Calu3 (cell line): ENCODE results near the gene MARK4. TPM values are rescaled to one million over a fixed set of nuclear protein-coding genes. Genes with fewer than 3 reads are reported as not detected.

Experiments used
- BruUV-seq: library from RNA; stranded (reverse); fragments of 400-500 nt; replicated peaks from 2 replicates; lab custom pipeline; 2021; lab: Mats Ljungman, UMichigan
- CTCF ChIA-PET: fragments of 300-600 bp; sonication (Branson Sonifier 250); formaldehyde crosslinking; loops from one replicate; lab custom pipeline; 2022; ENCODE audit warnings: antibody characterized with exemption; lab: Charles Lee
- DNase-seq: peaks from one replicate; pipeline ENCODE4 v3.0.0; 2022
- H3K27ac Mint-ChIP-seq: one replicate; pipeline ENCODE4 v1.8.0; 2022; ENCODE audit warnings: mixed read lengths; ENCODE audit not compliant: unreplicated experiment
- H3K27me3 Mint-ChIP-seq: one replicate; pipeline ENCODE4 v1.8.0; 2022; ENCODE audit warnings: mixed read lengths; ENCODE audit not compliant: unreplicated experiment
- H3K36me3 Mint-ChIP-seq: one replicate; pipeline ENCODE4 v1.8.0; 2022; ENCODE audit warnings: mild to moderate bottlenecking, moderate library complexity, mixed read lengths; ENCODE audit not compliant: insufficient read depth, unreplicated experiment
- H3K4me1 Mint-ChIP-seq: one replicate; pipeline ENCODE4 v1.8.0; 2022; ENCODE audit warnings: mild to moderate bottlenecking, low read depth, mixed read lengths; ENCODE audit not compliant: unreplicated experiment
- H3K4me3 Mint-ChIP-seq: one replicate; pipeline ENCODE4 v1.8.0; 2022; ENCODE audit warnings: mild to moderate bottlenecking, low read depth, moderate library complexity, mixed read lengths; ENCODE audit not compliant: unreplicated experiment
- H3K9me3 Mint-ChIP-seq: one replicate; pipeline ENCODE4 v1.8.0; 2022; ENCODE audit warnings: low read depth, mixed read lengths; ENCODE audit not compliant: unreplicated experiment
- intact Hi-C: fragments of 100-400 bp; cut with micrococcal nuclease; formaldehyde crosslinking; loops from one replicate; pipeline ENCODE4 v1.10.0; 2022; ENCODE audit not compliant: unreplicated experiment
- total RNA-seq: library from RNA; stranded (reverse); gene quantifications from 2 replicates; pipeline ENCODE4 v1.2.3, GENCODE V29; 2022
- TF ChIP-seq, protein P1 (sequence below): fragments of 200-600 bp; IDR thresholded peaks from one replicate; pipeline ENCODE4 v1.8.0; 2022; ENCODE audit warnings: antibody characterized with exemption; ENCODE audit not compliant: unreplicated experiment

MARK4 gene
- total RNA-seq, 1 experiment from 2014 or later, result 45.9 TPM

DNA sequence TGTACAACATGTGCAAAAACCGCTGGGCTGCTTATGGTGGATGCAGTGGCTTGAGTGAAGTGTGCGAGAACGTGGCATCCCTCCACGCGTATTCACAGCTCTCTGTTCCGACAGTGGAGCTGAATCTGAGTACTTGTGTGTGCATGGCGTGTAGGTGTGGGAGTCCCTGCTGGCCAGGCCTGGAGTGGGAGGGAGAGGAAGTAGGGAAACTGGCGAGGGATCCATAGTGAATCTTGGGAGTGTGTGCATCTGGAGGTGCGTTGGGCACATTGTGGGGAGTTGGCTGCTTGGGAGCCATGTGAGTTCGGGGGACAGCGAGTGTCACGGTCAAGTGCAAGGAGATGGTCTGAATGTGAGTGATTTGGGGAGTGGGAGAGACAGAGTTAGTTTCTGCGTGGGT, 91.8 kb downstream of the MARK4 start:
- intact Hi-C loops, result no loop called here
- CTCF ChIA-PET, result no interaction called here
- TF ChIP-seq, protein P1, sequence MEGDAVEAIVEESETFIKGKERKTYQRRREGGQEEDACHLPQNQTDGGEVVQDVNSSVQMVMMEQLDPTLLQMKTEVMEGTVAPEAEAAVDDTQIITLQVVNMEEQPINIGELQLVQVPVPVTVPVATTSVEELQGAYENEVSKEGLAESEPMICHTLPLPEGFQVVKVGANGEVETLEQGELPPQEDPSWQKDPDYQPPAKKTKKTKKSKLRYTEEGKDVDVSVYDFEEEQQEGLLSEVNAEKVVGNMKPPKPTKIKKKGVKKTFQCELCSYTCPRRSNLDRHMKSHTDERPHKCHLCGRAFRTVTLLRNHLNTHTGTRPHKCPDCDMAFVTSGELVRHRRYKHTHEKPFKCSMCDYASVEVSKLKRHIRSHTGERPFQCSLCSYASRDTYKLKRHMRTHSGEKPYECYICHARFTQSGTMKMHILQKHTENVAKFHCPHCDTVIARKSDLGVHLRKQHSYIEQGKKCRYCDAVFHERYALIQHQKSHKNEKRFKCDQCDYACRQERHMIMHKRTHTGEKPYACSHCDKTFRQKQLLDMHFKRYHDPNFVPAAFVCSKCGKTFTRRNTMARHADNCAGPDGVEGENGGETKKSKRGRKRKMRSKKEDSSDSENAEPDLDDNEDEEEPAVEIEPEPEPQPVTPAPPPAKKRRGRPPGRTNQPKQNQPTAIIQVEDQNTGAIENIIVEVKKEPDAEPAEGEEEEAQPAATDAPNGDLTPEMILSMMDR, result no peak
- Mint-ChIP-seq H3K27me3 (no peaks in the 10 kb centered on the region), H3K4me1 (no peaks in the 10 kb centered on the region), H3K27ac (no peak overlapping the region), H3K4me3 (no peak overlapping the region), H3K9me3 (no peaks in the 10 kb centered on the region), H3K36me3 (peaks cover 26% of the 10 kb centered on the region)
- no peak for DNase-seq
- no TSS peak for BruUV-seq

DNA sequence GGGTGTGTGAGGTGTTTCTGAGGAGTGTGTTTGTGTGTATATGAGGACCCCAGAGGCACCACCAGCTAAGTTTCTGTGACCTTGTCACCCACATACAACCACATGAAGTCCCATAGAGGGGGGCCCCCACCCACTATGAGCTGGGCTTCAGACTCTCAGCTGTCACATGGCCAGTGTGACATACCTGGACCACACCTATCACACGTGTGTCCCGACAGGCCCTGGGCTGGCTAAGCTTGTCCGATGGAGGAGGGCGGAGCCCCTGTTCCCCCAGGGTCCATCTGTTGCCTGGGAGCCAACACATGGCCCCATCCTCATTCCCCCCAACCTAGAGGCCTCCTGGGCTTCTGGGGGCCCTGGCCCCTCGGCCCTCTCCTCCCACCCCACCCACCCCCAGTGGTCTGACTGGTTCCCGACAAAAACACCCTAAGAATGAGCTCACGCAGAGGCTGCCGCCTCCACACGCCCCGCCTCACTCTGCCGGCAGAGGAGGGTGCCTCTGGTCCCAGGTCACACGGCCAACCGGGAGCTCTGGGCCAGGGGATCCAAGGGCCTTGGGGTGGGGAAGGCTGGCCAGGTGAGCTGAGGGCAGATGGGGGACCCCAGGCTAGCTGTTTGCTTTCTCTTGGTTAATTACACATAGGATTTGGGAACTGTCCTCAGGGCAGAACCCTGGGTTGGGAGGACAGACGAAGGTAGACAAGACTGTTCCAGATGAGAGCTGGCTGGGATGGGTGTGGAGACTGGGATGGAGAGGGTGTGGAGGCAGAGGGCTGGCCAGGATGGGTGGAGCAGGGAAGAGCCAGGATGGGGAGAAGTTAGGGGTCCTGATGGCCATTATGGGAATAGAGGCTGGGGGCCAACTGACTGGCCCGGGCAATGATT, 93.8 kb downstream of the MARK4 start:
- Mint-ChIP-seq H3K27me3 (no peaks in the 10 kb centered on the region), H3K4me3 (peak overlapping the region; percentile 2), H3K4me1 (no peaks in the 10 kb centered on the region), H3K27ac (no peak overlapping the region), H3K9me3 (no peaks in the 10 kb centered on the region), H3K36me3 (peaks cover 39% of the 10 kb centered on the region)
- CTCF ChIA-PET, result interaction anchor here (0.6 kb wide), 4 partner anchors 18 to 346 kb away, joined by 3 to 4 read pairs (median 4); no protein-coding TSS in a partner anchor
- intact Hi-C loops, result no loop called here
- TF ChIP-seq, protein P1, result no peak
- no TSS peak for BruUV-seq
- DNase-seq, result no peak

DNA sequence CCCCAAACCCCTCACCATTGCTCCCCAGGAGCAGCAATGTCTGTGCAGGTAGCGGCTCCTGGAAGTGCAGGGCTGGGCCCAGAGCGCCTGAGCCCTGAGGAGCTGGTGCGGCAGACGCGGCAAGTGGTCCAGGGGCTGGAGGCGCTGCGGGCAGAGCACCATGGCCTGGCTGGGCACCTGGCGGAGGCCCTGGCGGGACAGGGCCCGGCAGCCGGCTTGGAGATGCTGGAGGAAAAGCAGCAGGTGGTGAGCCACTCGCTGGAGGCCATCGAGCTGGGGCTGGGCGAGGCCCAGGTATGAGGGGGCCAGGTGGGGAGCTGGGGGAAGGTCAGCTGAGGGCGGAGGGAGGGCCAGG, 94.4 kb downstream of the MARK4 start:
- TF ChIP-seq, protein P1, result no peak
- H3K9me3 Mint-ChIP-seq, result no peaks in the 10 kb centered on the region
- no TSS peak for BruUV-seq
- H3K36me3 Mint-ChIP-seq, result peaks cover 33% of the 10 kb centered on the region
- no peaks in the 10 kb centered on the region for H3K4me1 Mint-ChIP-seq
- intact Hi-C loops, result no loop called here
- no peak for DNase-seq
- CTCF ChIA-PET, result no interaction called here
- no peak overlapping the region for H3K27ac Mint-ChIP-seq
- H3K4me3 Mint-ChIP-seq, result peak overlapping the region; percentile 2
- no peaks in the 10 kb centered on the region for H3K27me3 Mint-ChIP-seq

DNA sequence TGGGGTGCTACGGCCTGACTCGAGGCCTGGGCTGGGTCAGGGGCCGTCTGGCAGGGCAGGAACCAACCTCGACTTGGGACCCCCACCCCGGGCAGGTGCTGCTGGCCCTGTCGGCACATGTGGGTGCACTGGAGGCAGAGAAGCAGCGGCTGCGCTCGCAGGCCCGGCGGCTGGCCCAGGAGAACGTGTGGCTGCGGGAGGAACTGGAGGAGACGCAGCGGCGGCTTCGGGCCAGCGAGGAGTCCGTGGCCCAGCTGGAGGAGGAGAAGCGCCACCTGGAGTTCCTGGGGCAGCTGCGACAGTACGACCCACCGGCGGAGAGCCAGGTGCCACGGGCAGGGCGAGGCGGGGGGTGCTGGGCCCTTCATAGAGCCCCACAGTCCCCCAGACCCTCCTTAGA, 95.4 kb downstream of the MARK4 start:
- Mint-ChIP-seq H3K4me3 (no peak overlapping the region), H3K27ac (no peak overlapping the region), H3K27me3 (no peaks in the 10 kb centered on the region), H3K9me3 (no peaks in the 10 kb centered on the region), H3K4me1 (no peaks in the 10 kb centered on the region), H3K36me3 (peaks cover 33% of the 10 kb centered on the region)
- no peak for DNase-seq
- intact Hi-C loops, result no loop called here
- BruUV-seq, result no TSS peak
- TF ChIP-seq, protein P1, result no peak
- CTCF ChIA-PET, result no interaction called here
